Epidermal melanocyte (primary cell): ENCODE results near the gene DDAH2.

Source experiments
- DNase-seq: peaks from one replicate; pipeline ENCODE4 v3.0.0; 2011; ENCODE audit warnings: low spot score; ENCODE audit not compliant: insufficient read length

DDAH2 gene

GRCh38 chr6:31691564-31692108 lies 37.5 kb downstream of the DDAH2 start:
- DNase-seq: no peak

GRCh38 chr6:31691078-31691463 lies 38.0 kb downstream of the DDAH2 start:
- DNase-seq: no peak

- no peak for DNase-seq
These were observed 38.6 kb downstream of the DDAH2 start for GRCh38 chr6:31690231-31691077.

GRCh38 chr6:31689249-31690110 lies 39.6 kb downstream of the DDAH2 start:
- DNase-seq: no peak

- no peak for DNase-seq
These were observed 41.0 kb downstream of the DDAH2 start for GRCh38 chr6:31687860-31688693.

GRCh38 chr6:31687321-31687720 lies 41.8 kb downstream of the DDAH2 start:
- no peak for DNase-seq

- DNase-seq: no peak
These were observed 42.6 kb downstream of the DDAH2 start for GRCh38 chr6:31686483-31686882.

- DNase-seq: no peak
These were observed 45.5 kb downstream of the DDAH2 start for GRCh38 chr6:31683591-31683990.

GRCh38 chr6:31681135-31681671 lies 47.9 kb downstream of the DDAH2 start:
- DNase-seq: peak; percentile 22

- peak; percentile 81 for DNase-seq
These were observed 48.6 kb downstream of the DDAH2 start, which contains the start of gene LY6G5C for GRCh38 chr6:31680226-31681134. TSS of gene LY6G5C (minus strand) at chr6:31681067. CDS start at chr6:31680373, 694 bp downstream.

GRCh38 chr6:31677955-31678354 lies 51.1 kb downstream of the DDAH2 start:
- no peak for DNase-seq
